ENCODE results near the gene TUBGCP6. TPM values are rescaled to one million over a fixed set of nuclear protein-coding genes. Genes with fewer than 3 reads are reported as not detected.

Gene TUBGCP6
- total and polyA plus RNA-seq, 5 donors = 20.4 to 22.8 (median 22.6) TPM

- peak; percentile 26 to 47 for ATAC-seq
- WGBS = under 1% methylated on average over 91 of the region's 92 CpGs
- no peaks in the 10 kb centered on the region for H3K9me3 ChIP-seq (ENCODE audit: control insufficient read depth, low read length)
- peak within 1 kb of the TSS; percentile 79 for H3K4me3 ChIP-seq (ENCODE audit: low read length)
- intact Hi-C loops (cut with DNase I) = loop anchor here in 1 of 4 donors (5.0 kb wide), 2 partner anchors 57 to 72 kb away; partner anchors contain the start of genes DENND6B and PPP6R2
- peak within 1 kb of the TSS; percentile 42 for H3K27ac ChIP-seq (ENCODE audit: low read length)
- DNase-seq = peak; percentile 77 to 88 (median 88)
- no peaks in the 10 kb centered on the region for H3K4me1 ChIP-seq (ENCODE audit: control insufficient read depth, insufficient read depth, low read length)
- H3K27me3 ChIP-seq (ENCODE audit: control insufficient read depth, insufficient read depth) = no peaks in the 10 kb centered on the region
Observed at GRCh38 chr22:50269970-50270665, 25.3 kb upstream of the TUBGCP6 start, which contains the start of gene MAPK11. TSS of gene MAPK11 (minus strand) at chr22:50270380. CDS start at chr22:50270292, 88 bp downstream.

- ATAC-seq = no peak
- intact Hi-C loops (cut with DNase I) = no loop called here
- Histone ChIP-seq H3K27ac (ENCODE audit: low read length) (no peak overlapping the region), H3K27me3 (ENCODE audit: control insufficient read depth, insufficient read depth) (no peaks in the 10 kb centered on the region), H3K4me3 (ENCODE audit: low read length) (peak overlapping the region; percentile 79), H3K4me1 (ENCODE audit: control insufficient read depth, insufficient read depth, low read length) (no peaks in the 10 kb centered on the region), H3K9me3 (ENCODE audit: control insufficient read depth, low read length) (no peaks in the 10 kb centered on the region)
- DNase-seq = no peak
- 20% methylated on average over 18 of the region's 18 CpGs for WGBS
Observed at GRCh38 chr22:50269573-50269969, 24.7 kb upstream of the TUBGCP6 start.

GRCh38 chr22:50268655-50269113 lies 23.9 kb upstream of the TUBGCP6 start:
- Histone ChIP-seq H3K27ac (ENCODE audit: low read length) (no peak overlapping the region), H3K4me3 (ENCODE audit: low read length) (no peak overlapping the region)
- no peak for ATAC-seq

GRCh38 chr22:50267591-50268390 lies 23.0 kb upstream of the TUBGCP6 start:
- no peaks in the 10 kb centered on the region for H3K9me3 ChIP-seq (ENCODE audit: control insufficient read depth, low read length)
- intact Hi-C loops (cut with DNase I) = no loop called here
- no peaks in the 10 kb centered on the region for H3K27me3 ChIP-seq (ENCODE audit: control insufficient read depth, insufficient read depth)
- H3K27ac ChIP-seq (ENCODE audit: low read length) = no peak overlapping the region
- DNase-seq (peak; percentile 74 to 91 (median 86)), ATAC-seq (peak; percentile 49 to 63)
- H3K4me3 ChIP-seq (ENCODE audit: low read length) = peak overlapping the region; percentile 8
- no peaks in the 10 kb centered on the region for H3K4me1 ChIP-seq (ENCODE audit: control insufficient read depth, insufficient read depth, low read length)
- 19% methylated on average over 75 of the region's 75 CpGs for WGBS

More at GRCh38 chr22:50268655-50269113, 23.9 kb upstream of the TUBGCP6 start:
- 44% methylated on average over 9 of the region's 9 CpGs for WGBS
- intact Hi-C loops (cut with DNase I) = no loop called here
- H3K4me1 ChIP-seq (ENCODE audit: control insufficient read depth, insufficient read depth, low read length) = no peaks in the 10 kb centered on the region
- no peaks in the 10 kb centered on the region for H3K9me3 ChIP-seq (ENCODE audit: control insufficient read depth, low read length)
- no peaks in the 10 kb centered on the region for H3K27me3 ChIP-seq (ENCODE audit: control insufficient read depth, insufficient read depth)
- DNase-seq = no peak

- no peak for DNase-seq
- intact Hi-C loops (cut with DNase I) = no loop called here
- 58% methylated on average over 37 of the region's 37 CpGs for WGBS
- Histone ChIP-seq H3K27me3 (ENCODE audit: control insufficient read depth, insufficient read depth) (no peaks in the 10 kb centered on the region), H3K9me3 (ENCODE audit: control insufficient read depth, low read length) (no peaks in the 10 kb centered on the region), H3K27ac (ENCODE audit: low read length) (no peak overlapping the region), H3K4me3 (ENCODE audit: low read length) (no peak overlapping the region), H3K4me1 (ENCODE audit: control insufficient read depth, insufficient read depth, low read length) (no peaks in the 10 kb centered on the region)
- no peak for ATAC-seq
Observed at GRCh38 chr22:50266994-50267393, 22.2 kb upstream of the TUBGCP6 start.

GRCh38 chr22:50264946-50265669 lies 20.3 kb upstream of the TUBGCP6 start:
- H3K27me3 ChIP-seq (ENCODE audit: control insufficient read depth, insufficient read depth) = no peaks in the 10 kb centered on the region
- intact Hi-C loops (cut with DNase I) = loop anchor here in 1 of 4 donors (5.0 kb wide), 2 partner anchors 62 to 77 kb away; partner anchors contain the start of genes DENND6B and PPP6R2
- no peak overlapping the region for H3K27ac ChIP-seq (ENCODE audit: low read length)
- no peak for ATAC-seq
- H3K4me3 ChIP-seq (ENCODE audit: low read length) = no peak overlapping the region
- H3K9me3 ChIP-seq (ENCODE audit: control insufficient read depth, low read length) = no peaks in the 10 kb centered on the region
- H3K4me1 ChIP-seq (ENCODE audit: control insufficient read depth, insufficient read depth, low read length) = no peaks in the 10 kb centered on the region
- 83% methylated on average over 15 of the region's 15 CpGs for WGBS
- DNase-seq = no peak

- no peaks in the 10 kb centered on the region for H3K4me1 ChIP-seq (ENCODE audit: control insufficient read depth, insufficient read depth, low read length)
- 90% methylated on average over 15 of the region's 15 CpGs for WGBS
- no peak overlapping the region for H3K27ac ChIP-seq (ENCODE audit: low read length)
- intact Hi-C loops (cut with DNase I) = loop anchor here in 1 of 4 donors (5.0 kb wide), 2 partner anchors 63 to 78 kb away; partner anchors contain the start of genes DENND6B and PPP6R2
- ATAC-seq = no peak
- DNase-seq = no peak
- no peaks in the 10 kb centered on the region for H3K27me3 ChIP-seq (ENCODE audit: control insufficient read depth, insufficient read depth)
- no peaks in the 10 kb centered on the region for H3K9me3 ChIP-seq (ENCODE audit: control insufficient read depth, low read length)
- H3K4me3 ChIP-seq (ENCODE audit: low read length) = no peak overlapping the region
Observed at GRCh38 chr22:50264104-50264745, 19.4 kb upstream of the TUBGCP6 start.

- 66% methylated on average over 9 of the region's 9 CpGs for WGBS
- Histone ChIP-seq H3K27ac (ENCODE audit: low read length) (no peak overlapping the region), H3K9me3 (ENCODE audit: control insufficient read depth, low read length) (no peaks in the 10 kb centered on the region), H3K4me3 (ENCODE audit: low read length) (no peak overlapping the region), H3K27me3 (ENCODE audit: control insufficient read depth, insufficient read depth) (no peaks in the 10 kb centered on the region), H3K4me1 (ENCODE audit: control insufficient read depth, insufficient read depth, low read length) (no peaks in the 10 kb centered on the region)
- DNase-seq (no peak), ATAC-seq (no peak)
- intact Hi-C loops (cut with DNase I) = loop anchor here in 1 of 4 donors (5.0 kb wide), 2 partner anchors 64 to 79 kb away; partner anchors contain the start of genes DENND6B and PPP6R2
Observed at GRCh38 chr22:50262973-50263617, 18.3 kb upstream of the TUBGCP6 start.

GRCh38 chr22:50262460-50262911 lies 17.7 kb upstream of the TUBGCP6 start:
- Histone ChIP-seq H3K27me3 (ENCODE audit: control insufficient read depth, insufficient read depth) (no peaks in the 10 kb centered on the region), H3K27ac (ENCODE audit: low read length) (no peak overlapping the region), H3K4me3 (ENCODE audit: low read length) (no peak overlapping the region), H3K9me3 (ENCODE audit: control insufficient read depth, low read length) (no peaks in the 10 kb centered on the region), H3K4me1 (ENCODE audit: control insufficient read depth, insufficient read depth, low read length) (no peaks in the 10 kb centered on the region)
- WGBS = 70% methylated on average over 7 of the region's 7 CpGs
- no peak for DNase-seq
- no peak for ATAC-seq
- intact Hi-C loops (cut with DNase I) = loop anchor here in 1 of 4 donors (5.0 kb wide), 2 partner anchors 65 to 80 kb away; partner anchors contain the start of genes DENND6B and PPP6R2

All from right cardiac atrium (tissue), 5 donors.